HG03045 (cell line): ENCODE data around the gene SIM1.

Experiments
- ATAC-seq: cut with Tn5 transposase; IDR thresholded peaks from one replicate; pipeline ENCODE4 v1.9.1; 2021; ENCODE audit warnings: mild to moderate bottlenecking, moderate library complexity; ENCODE audit not compliant: unreplicated experiment

The SIM1 gene

DNA sequence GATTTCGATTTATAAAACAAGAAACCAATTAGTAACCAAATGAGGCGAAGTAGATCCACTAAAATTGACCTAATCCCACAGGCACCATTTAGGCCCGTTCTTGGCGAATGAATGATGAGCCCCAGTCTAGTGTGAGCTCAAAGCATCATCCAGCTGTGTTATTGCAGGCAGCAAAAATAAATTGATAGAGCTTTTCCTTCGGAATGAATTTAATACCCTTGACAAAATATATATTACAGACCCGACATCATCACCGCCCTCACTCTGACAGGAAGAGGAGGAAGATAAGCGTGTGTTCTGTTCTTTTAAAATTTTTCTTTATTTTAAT lies 7.8 kb downstream of the SIM1 start:
- ATAC-seq = no peak

GRCh38 chr6:100456141-100456907 lies 8.4 kb downstream of the SIM1 start:
- no peak for ATAC-seq

GRCh38 chr6:100455230-100456124 lies 9.2 kb downstream of the SIM1 start:
- no peak for ATAC-seq

DNA sequence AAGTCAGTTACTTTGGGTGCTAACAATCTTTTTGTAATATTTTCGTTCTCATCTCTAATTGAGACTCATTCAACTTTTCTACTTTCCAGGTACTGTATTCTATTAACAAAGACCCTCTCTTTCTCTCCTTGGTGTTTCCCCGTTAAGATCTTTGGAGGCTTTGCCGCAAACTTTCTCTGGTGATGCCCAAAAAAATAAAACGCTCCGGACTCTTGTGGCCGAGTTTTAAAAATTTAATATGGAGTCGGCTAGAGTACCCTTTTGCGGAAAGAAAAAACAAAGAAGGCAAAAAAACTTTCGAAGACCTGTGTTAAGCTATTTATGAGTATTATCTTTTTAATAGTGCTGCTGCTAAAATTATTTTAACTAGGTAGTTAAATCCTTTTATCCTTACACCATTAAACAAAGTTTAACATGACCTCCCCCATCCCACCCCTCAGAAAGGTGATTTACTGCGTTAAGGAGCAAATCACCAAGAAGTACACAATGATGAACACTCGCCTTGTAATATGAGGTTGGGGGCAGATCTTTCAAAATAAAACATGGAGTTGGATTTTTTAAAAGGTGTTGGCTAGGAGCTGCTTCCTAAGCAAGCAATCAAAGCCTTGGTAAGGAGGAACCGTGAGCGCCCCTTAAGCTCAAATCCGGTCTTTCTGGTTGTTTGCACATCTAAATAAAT lies 10.0 kb downstream of the SIM1 start:
- no peak for ATAC-seq

DNA sequence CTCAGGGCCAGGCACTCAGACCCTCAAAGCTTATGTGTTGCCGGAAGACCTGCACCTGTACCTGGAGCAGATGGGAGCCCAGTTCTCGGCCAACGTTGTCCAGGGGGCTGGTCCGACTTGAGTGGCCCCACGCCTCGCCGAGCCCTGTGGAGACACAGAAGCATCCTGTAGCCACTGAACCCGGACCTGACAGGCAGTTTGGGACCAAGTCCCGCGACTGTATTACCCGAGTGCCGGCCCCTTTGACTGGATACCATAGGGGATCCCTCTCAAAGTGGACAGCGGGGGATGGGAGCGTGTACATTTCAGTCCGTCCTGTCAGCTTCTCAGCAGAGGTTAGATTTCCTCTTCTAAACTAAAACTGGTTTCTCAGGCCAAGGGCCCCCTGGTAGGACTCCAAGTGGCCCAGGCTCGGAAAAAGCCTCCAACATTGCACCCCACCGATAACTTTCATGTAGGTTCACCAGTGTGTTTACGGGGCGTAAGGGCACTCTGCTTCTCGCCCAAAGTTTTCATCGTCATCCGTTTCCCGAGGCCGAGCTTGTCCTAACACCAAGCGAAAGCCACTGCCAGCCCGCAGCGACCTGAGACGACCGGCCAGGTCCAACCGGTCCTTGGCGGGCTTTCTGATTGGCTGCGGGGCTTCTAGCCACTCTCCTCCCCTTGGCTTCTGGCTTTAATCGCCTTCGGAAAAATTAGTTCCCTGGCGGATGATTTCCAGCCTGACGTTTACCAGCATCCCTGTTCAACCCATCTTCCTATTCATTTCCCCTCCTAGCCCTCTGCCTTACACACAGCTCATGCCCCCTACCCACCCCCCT lies 10.8 kb downstream of the SIM1 start:
- ATAC-seq = no peak

DNA sequence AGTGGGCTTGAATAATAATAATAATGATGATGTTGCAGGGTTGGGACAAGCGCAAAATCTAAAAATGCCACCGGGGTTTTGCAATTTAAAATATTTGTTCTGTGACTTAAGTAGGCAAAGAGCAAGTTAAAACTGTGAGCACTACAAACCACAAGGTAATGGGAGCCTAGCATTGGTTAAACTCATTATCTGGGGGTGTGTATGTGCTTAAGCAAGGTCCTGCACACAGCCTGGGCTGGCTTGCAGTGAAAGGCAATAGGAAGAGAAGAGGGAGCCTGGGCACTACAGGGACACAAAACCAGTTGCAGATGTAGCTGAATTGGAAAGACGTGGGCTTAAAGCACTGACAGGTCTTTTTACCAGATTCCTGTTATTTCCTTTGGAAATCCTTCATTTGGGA lies 11.7 kb downstream of the SIM1 start:
- no peak for ATAC-seq

DNA sequence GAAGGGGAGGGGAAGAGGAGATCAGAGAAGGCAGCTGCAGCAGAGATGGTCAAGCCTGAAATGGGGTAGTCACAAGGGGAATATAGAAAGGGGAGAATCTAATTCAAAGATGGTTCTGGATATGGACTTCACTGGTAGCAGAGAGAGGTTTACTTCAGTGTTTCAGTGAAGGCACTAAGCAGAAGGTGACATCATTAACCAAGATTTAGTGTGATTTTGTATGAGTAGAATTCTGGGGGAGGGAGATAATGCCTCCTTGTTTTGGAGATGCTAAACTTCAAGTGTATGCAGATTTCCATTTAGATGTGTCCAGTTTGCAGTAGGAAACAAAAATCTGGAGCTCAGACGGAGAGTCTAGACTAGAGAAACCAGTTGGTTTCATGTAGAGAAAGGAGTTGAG lies 13.1 kb downstream of the SIM1 start:
- ATAC-seq = no peak

DNA sequence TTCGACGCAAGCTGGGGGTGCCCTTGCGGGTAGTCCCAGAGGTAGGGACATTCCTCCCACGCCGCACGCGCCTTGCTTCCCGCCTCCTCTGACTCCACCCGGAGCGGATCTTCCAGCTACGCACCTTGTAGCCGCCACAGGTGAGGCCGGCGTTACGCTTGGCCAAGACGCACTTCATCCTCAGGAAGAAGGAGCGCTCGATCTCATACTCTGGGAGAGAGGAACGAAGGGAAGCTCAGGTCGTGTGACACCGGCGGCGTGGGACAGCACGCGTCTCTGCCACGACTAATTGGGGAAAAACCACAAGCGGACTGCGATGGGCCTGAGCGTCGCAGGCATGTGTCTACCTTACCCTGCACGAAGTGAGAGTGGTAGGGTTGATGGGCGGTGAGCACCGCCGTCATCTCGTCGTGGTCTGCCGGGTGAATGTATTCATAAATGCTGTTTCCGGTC lies 15.5 kb downstream of the SIM1 start:
- ATAC-seq = no peak

DNA sequence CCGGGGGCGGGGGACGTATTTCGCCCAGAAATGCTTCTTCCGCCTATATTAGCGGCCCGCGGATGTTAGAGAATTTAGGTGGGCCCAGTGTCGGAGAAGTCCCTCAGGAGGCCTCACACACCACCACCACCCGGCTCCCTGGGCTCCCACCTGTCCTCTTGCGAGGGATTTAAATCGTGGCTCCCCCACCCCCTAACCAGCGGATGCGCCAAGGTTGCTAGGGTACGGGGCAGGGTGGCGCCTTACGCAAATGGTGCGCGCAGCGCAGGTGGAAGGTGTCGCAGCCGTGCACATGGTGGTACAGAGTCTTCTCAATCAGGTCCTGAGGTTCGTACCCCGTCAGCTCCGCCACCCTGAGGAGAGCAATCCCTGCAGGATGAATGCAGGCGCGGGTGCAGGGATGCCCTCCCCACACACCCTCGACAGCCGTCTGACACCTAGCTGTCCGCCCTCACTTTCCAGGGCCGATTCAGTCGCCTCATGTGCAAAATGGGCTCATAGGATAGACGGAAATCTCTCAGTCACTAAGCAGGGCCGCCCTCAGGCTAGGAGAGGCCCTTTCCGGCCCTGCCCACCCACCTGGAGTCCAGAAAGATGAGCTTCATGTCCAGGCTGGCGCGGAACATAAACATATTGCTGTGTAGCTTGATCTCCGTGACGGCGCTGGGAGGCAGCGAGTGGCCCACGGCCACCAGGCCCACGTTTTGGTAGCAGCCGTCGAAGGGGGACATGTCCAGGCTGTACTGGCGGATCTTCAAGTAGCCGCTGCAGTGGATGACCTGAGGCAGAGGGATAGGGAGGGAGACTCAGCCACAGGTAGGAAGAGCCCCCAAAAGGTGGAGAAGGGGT lies 16.6 kb downstream of the SIM1 start:
- ATAC-seq = no peak

DNA sequence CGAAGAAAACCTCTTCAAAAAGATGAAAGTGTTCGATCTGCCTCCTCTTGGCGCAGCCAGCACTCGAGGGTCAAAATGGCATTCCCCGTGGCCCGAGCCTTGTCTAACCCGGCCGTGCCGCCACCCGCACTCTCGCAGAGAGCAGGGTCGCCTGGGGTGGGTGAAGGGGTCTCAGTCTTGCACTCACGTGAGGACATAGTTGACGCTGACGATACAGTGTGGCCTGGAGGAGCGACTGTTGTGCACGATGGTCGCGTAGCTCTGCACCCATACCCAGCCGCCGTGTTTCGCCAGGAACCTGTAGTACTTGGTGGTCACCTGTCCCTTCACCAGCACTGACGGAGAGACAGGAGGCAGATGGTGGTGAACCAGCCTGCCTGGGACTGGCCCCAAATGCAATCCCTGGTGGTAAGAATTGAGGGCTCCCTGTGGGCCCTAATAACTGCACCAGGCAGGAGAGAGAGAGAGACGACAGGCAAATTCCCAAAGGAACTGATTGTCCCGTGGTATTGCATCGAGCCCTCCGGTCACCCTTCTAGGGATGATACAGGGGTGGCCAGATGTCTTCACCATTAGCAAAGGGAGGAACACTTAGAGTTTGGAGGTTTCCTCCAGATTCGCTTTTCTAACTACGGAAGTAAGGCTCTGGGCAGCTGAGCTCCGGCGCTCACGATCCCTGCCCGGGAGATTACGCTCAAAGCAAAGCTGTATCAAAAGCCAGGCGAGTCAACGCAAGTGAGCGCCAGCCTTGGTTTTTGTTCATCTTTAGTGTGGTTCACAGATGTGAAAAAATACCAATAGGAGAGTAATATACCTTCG lies 17.4 kb downstream of the SIM1 start:
- ATAC-seq = no peak

- no peak for ATAC-seq
Measured at GRCh38 chr6:100446115-100447080, 18.3 kb downstream of the SIM1 start.

DNA sequence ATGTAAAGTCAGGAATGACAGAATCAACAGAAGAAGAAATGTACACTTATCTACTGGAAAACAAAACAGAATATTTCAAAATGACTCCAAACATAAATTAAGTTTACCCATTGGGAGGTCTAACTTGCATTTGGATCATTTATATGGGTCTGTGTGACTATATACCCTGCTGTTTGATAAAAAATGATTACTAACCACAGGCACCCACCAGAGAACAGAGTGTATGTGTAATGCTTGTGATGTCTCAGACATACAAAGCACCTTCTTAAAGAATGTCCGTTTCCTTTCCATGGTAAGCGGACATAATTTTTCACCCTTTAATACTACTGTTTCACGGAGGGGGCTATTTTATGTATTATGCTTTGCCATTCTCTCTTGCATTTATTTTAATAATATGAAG lies 19.2 kb downstream of the SIM1 start:
- ATAC-seq = no peak

- no peak for ATAC-seq
Measured at GRCh38 chr6:100440935-100441334, 23.8 kb downstream of the SIM1 start.

GRCh38 chr6:100435299-100435698 lies 29.4 kb downstream of the SIM1 start:
- no peak for ATAC-seq

DNA sequence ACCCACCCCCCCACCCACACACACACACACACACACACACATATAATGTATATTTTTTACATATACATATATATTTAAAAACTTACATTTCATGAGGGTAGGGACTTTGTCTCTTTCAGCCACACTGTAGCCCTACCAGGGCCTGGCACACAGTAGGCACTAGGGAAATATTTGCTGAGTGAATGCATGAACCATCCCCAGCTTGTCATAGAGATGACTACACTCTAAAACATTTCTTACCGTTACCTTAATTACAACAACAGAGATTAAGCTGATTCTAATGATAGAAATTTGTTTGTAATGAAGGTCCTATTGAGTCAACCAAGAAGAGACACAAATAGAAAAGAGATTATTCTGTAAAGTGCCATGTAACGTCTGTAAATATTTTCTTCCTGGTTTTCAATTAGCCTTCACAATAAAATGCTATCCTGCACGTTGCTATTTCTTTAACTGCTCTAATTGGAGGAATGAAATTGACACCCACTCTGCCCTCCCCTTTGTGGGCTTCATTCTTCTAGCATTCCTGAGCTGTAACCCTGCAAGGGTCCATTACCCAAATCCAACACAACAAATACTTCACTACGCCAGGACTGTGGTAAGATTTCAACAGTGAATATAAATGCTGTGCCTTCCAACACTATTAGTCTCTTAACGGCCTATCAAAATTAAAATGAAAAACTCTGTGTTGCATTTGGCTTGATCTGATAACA lies 30.8 kb downstream of the SIM1 start:
- ATAC-seq = no peak

DNA sequence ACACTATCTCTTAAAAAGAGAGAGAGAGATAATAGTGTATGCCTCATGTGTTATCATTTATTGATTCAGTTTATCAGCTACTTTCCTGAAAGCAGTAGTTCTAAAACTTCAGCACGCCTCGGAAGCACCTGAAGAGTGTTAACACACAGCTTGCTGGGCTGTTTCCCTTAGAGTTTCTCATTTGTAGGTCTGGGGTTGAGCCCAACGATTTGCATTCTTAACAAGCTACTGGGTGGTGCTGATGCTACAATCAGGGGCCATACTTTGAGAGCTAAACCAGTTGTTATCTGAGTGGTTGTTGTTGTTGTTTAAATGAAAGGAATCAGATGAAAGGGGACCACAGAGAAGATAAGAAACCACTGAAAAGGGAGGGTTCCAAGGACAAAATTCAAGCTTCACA lies 32.6 kb downstream of the SIM1 start:
- no peak for ATAC-seq

DNA sequence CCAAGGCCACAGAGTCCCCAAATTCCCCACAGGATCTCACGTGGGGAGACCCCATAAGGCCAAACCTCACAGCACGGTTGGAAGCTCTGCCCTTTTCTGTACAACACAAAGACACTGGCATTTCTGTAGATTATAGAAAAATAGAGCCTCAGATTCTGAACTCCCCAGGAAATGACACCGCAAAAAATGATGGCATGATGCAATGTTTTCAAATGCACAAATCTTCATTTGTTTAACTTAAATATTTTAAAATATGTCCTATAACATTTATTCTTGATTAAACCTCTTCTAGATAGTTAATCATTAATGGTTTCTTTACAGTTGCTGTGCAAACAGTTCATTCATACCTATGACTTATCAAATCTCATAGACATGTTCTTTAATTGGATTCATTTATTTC lies 33.8 kb downstream of the SIM1 start:
- no peak for ATAC-seq
